ENCODE data around the gene PTAR1.
A peak's percentile ranks its signal among the peaks of the same experiment; 100 is the strongest.

PTAR1 gene

GRCh38 chr9:69757996-69758675 is 1.7 kb downstream of the PTAR1 start:
- peak overlapping the region; percentile 87 for H3K4me3 ChIP-seq (ENCODE audit: low read length)
- peak; percentile 60 for DNase-seq (ENCODE audit: low read depth, low spot score)

- no peak for DNase-seq (ENCODE audit: low read depth, low spot score)
- no peak overlapping the region for H3K4me3 ChIP-seq (ENCODE audit: low read length)
Measured at GRCh38 chr9:69755205-69755604, 4.6 kb downstream of the PTAR1 start.

GRCh38 chr9:69753830-69754229 is 6.0 kb downstream of the PTAR1 start:
- no peak for DNase-seq (ENCODE audit: low read depth, low spot score)
- no peak overlapping the region for H3K4me3 ChIP-seq (ENCODE audit: low read length)

- no peak for DNase-seq (ENCODE audit: low read depth, low spot score)
Measured at GRCh38 chr9:69750085-69750484, 9.7 kb downstream of the PTAR1 start.

GRCh38 chr9:69748304-69748703 is 11.5 kb downstream of the PTAR1 start:
- no peak for DNase-seq (ENCODE audit: low read depth, low spot score)
- H3K4me3 ChIP-seq (ENCODE audit: low read length): no peak overlapping the region

More at GRCh38 chr9:69750085-69750484, 9.7 kb downstream of the PTAR1 start:
- H3K4me3 ChIP-seq (ENCODE audit: low read length): no peak overlapping the region

- DNase-seq (ENCODE audit: low read depth, low spot score): no peak
- H3K4me3 ChIP-seq (ENCODE audit: low read length): no peak overlapping the region
Measured at GRCh38 chr9:69746859-69747560, 12.8 kb downstream of the PTAR1 start.

GRCh38 chr9:69745716-69746437 is 13.9 kb downstream of the PTAR1 start:
- no peak overlapping the region for H3K4me3 ChIP-seq (ENCODE audit: low read length)
- DNase-seq (ENCODE audit: low read depth, low spot score): no peak

- no peak for DNase-seq (ENCODE audit: low read depth, low spot score)
- H3K4me3 ChIP-seq (ENCODE audit: low read length): no peak overlapping the region
Measured at GRCh38 chr9:69744688-69745380, 15.0 kb downstream of the PTAR1 start.

GRCh38 chr9:69743930-69744329 is 15.9 kb downstream of the PTAR1 start:
- no peak for DNase-seq (ENCODE audit: low read depth, low spot score)
- H3K4me3 ChIP-seq (ENCODE audit: low read length): no peak overlapping the region

- H3K4me3 ChIP-seq (ENCODE audit: low read length): no peak overlapping the region
- DNase-seq (ENCODE audit: low read depth, low spot score): no peak
Measured at GRCh38 chr9:69740872-69741505, 18.8 kb downstream of the PTAR1 start.

GRCh38 chr9:69731348-69731747 is 28.5 kb downstream of the PTAR1 start:
- no peak for DNase-seq (ENCODE audit: low read depth, low spot score)
- H3K4me3 ChIP-seq (ENCODE audit: low read length): no peak overlapping the region

GRCh38 chr9:69719983-69720382 is 39.8 kb downstream of the PTAR1 start:
- DNase-seq (ENCODE audit: low read depth, low spot score): no peak
- H3K4me3 ChIP-seq (ENCODE audit: low read length): no peak overlapping the region

GRCh38 chr9:69719367-69719766 is 40.4 kb downstream of the PTAR1 start:
- no peak overlapping the region for H3K4me3 ChIP-seq (ENCODE audit: low read length)
- no peak for DNase-seq (ENCODE audit: low read depth, low spot score)

- H3K4me3 ChIP-seq (ENCODE audit: low read length): no peak overlapping the region
- no peak for DNase-seq (ENCODE audit: low read depth, low spot score)
Measured at GRCh38 chr9:69718218-69718617, 41.6 kb downstream of the PTAR1 start.

GRCh38 chr9:69715825-69716224 is 44.0 kb downstream of the PTAR1 start:
- no peak overlapping the region for H3K4me3 ChIP-seq (ENCODE audit: low read length)
- no peak for DNase-seq (ENCODE audit: low read depth, low spot score)

GRCh38 chr9:69715096-69715495 is 44.7 kb downstream of the PTAR1 start:
- H3K4me3 ChIP-seq (ENCODE audit: low read length): no peak overlapping the region
- no peak for DNase-seq (ENCODE audit: low read depth, low spot score)

- DNase-seq (ENCODE audit: low read depth, low spot score): no peak
- no peak overlapping the region for H3K4me3 ChIP-seq (ENCODE audit: low read length)
Measured at GRCh38 chr9:69697475-69697874, 62.3 kb downstream of the PTAR1 start.

- no peak for DNase-seq (ENCODE audit: low read depth, low spot score)
- H3K4me3 ChIP-seq (ENCODE audit: low read length): no peak overlapping the region
Measured at GRCh38 chr9:69696802-69697201, 63.0 kb downstream of the PTAR1 start.

GRCh38 chr9:69689991-69690538 is 69.7 kb downstream of the PTAR1 start:
- no peak for DNase-seq (ENCODE audit: low read depth, low spot score)
- H3K4me3 ChIP-seq (ENCODE audit: low read length): no peak overlapping the region
